BLaER1 treated with 17β-estradiol and CSF1 and Interleukin-3, amounts not matched to agents 10 nM and 100 nM (cell line): Measurements from ENCODE around the gene PRR19.

Experiments used
- H3K27ac ChIP-seq, 11 experiments: shearing (Covaris generic); formaldehyde crosslinking; 2 replicates each; pipeline ENCODE4 v1.8.1; 2022
- H3K27me3 ChIP-seq, 11 experiments: shearing (Covaris generic); formaldehyde crosslinking; 2 replicates each; pipeline ENCODE4 v1.8.1; 2022
- H3K36me3 ChIP-seq, 11 experiments: shearing (Covaris generic); formaldehyde crosslinking; 2 replicates each; pipeline ENCODE4 v1.8.1; 2022
- H3K4me1 ChIP-seq, 10 experiments: shearing (Covaris generic); formaldehyde crosslinking; 2 replicates each; pipeline ENCODE4 v1.8.1; 2022
- H3K4me2 ChIP-seq, 11 experiments: shearing (Covaris generic); formaldehyde crosslinking; 2 replicates each; pipeline ENCODE4 v1.8.1; 2022
- H3K4me3 ChIP-seq, 10 experiments: shearing (Covaris generic); formaldehyde crosslinking; 2 replicates each; pipeline ENCODE4 v1.8.1; 2022
- H3K9ac ChIP-seq, 11 experiments: shearing (Covaris generic); formaldehyde crosslinking; 2 replicates each; pipeline ENCODE4 v1.8.1; 2022
- H3K9me3 ChIP-seq, 11 experiments: shearing (Covaris generic); formaldehyde crosslinking; replicated peaks in 1 of 11; 2 replicates each; pipeline ENCODE4 v1.8.1; 2022
- H4K20me1 ChIP-seq, 11 experiments: shearing (Covaris generic); formaldehyde crosslinking; 2 replicates each; pipeline ENCODE4 v1.8.1; 2022
- Cebpa-rat ChIP-seq, 11 experiments: shearing (Covaris generic); IDR thresholded peaks; 2 replicates each; pipeline ENCODE4 v1.8.1; 2022

Gene PRR19

GRCh38 chr19:42283188-42284065 lies 18.5 kb upstream of the PRR19 start:
- no peak for TF ChIP-seq Cebpa-rat (IDR thresholded peaks at IDR 0.05)
- peak overlapping the region; percentile 93 to 100 (median 98) for H3K4me2 ChIP-seq
- no peaks in the 10 kb centered on the region for H3K27me3 ChIP-seq
- H3K4me1 ChIP-seq = peaks cover 73 to 82% (median 77%) of the 10 kb centered on the region in 10 experiments
- H3K36me3 ChIP-seq = peaks cover 15 to 19% (median 18%) of the 10 kb centered on the region in 11 experiments
- H3K27ac ChIP-seq = peak overlapping the region; percentile 83 to 95 (median 90)
- H4K20me1 ChIP-seq = peaks cover 34 to 72% (median 53%) of the 10 kb centered on the region in 11 experiments; a peak in 21 of 22 replicates
- peak overlapping the region; percentile 64 to 82 (median 74) for H3K4me3 ChIP-seq
- no peaks in the 10 kb centered on the region for H3K9me3 ChIP-seq
- H3K9ac ChIP-seq = peak overlapping the region; percentile 84 to 93 (median 89)

- H3K27me3 ChIP-seq = no peaks in the 10 kb centered on the region
- peaks cover 73 to 79% (median 77%) of the 10 kb centered on the region in 10 experiments for H3K4me1 ChIP-seq
- no peak for TF ChIP-seq Cebpa-rat (IDR thresholded peaks at IDR 0.05)
- H3K27ac ChIP-seq = peak overlapping the region; percentile 81 to 95 (median 90)
- peak overlapping the region; percentile 64 to 82 (median 74) for H3K4me3 ChIP-seq
- peaks cover 35 to 72% (median 53%) of the 10 kb centered on the region in 11 experiments for H4K20me1 ChIP-seq
- peaks cover 22 to 25% (median 24%) of the 10 kb centered on the region in 11 experiments for H3K36me3 ChIP-seq
- H3K9me3 ChIP-seq = no peaks in the 10 kb centered on the region
- H3K4me2 ChIP-seq = peak overlapping the region in 6 of 11 experiments; percentile 94 to 100 (median 98); a peak in 9 of 22 replicates
- peak overlapping the region; percentile 84 to 93 (median 89) for H3K9ac ChIP-seq
Observed at GRCh38 chr19:42284066-42284501, 17.8 kb upstream of the PRR19 start.

GRCh38 chr19:42284591-42285341 lies 17.2 kb upstream of the PRR19 start:
- Histone ChIP-seq H3K4me3 (peak overlapping the region; percentile 64 to 82 (median 74)), H3K9me3 (no peaks in the 10 kb centered on the region), H3K9ac (peak overlapping the region; percentile 83 to 91 (median 88)), H3K27me3 (no peaks in the 10 kb centered on the region), H3K4me1 (peaks cover 74 to 79% (median 78%) of the 10 kb centered on the region in 10 experiments), H4K20me1 (peaks cover 40 to 76% (median 57%) of the 10 kb centered on the region in 11 experiments), H3K27ac (peak overlapping the region; percentile 53 to 95 (median 90); a peak in 21 of 22 replicates), H3K36me3 (peaks cover 29 to 32% (median 31%) of the 10 kb centered on the region in 11 experiments), H3K4me2 (peak overlapping the region; percentile 94 to 100 (median 97))
- no peak for TF ChIP-seq Cebpa-rat (IDR thresholded peaks at IDR 0.05)

- no peak for TF ChIP-seq Cebpa-rat (IDR thresholded peaks at IDR 0.05)
- Histone ChIP-seq H4K20me1 (peaks cover 48 to 84% (median 65%) of the 10 kb centered on the region in 11 experiments), H3K9me3 (no peaks in the 10 kb centered on the region), H3K4me1 (peaks cover 75 to 86% (median 85%) of the 10 kb centered on the region in 10 experiments), H3K4me3 (peak overlapping the region; percentile 64 to 82 (median 74)), H3K9ac (peak overlapping the region; percentile 83 to 91 (median 88)), H3K27ac (peak overlapping the region; percentile 22 to 95 (median 90); a peak in 21 of 22 replicates), H3K36me3 (peaks cover 37 to 40% (median 39%) of the 10 kb centered on the region in 11 experiments), H3K4me2 (peak overlapping the region; percentile 94 to 100 (median 97)), H3K27me3 (no peaks in the 10 kb centered on the region)
Observed at GRCh38 chr19:42285541-42285941, 16.4 kb upstream of the PRR19 start.

GRCh38 chr19:42285988-42286348 lies 16.0 kb upstream of the PRR19 start:
- Histone ChIP-seq H4K20me1 (peaks cover 52 to 89% (median 69%) of the 10 kb centered on the region in 11 experiments), H3K9me3 (no peaks in the 10 kb centered on the region), H3K27me3 (no peaks in the 10 kb centered on the region), H3K36me3 (peaks cover 39 to 44% (median 43%) of the 10 kb centered on the region in 11 experiments), H3K4me2 (peak overlapping the region; percentile 94 to 100 (median 97)), H3K4me1 (peaks cover 80 to 91% (median 89%) of the 10 kb centered on the region in 10 experiments), H3K9ac (peak overlapping the region; percentile 83 to 91 (median 88)), H3K4me3 (peak overlapping the region; percentile 64 to 82 (median 74)), H3K27ac (peak overlapping the region; percentile 22 to 95 (median 90); a peak in 21 of 22 replicates)
- no peak for TF ChIP-seq Cebpa-rat (IDR thresholded peaks at IDR 0.05)

GRCh38 chr19:42286349-42287016 lies 15.4 kb upstream of the PRR19 start:
- Histone ChIP-seq H3K4me2 (peak overlapping the region; percentile 94 to 100 (median 97)), H3K27ac (peak overlapping the region; percentile 22 to 95 (median 90); a peak in 21 of 22 replicates), H3K9ac (peak overlapping the region; percentile 83 to 91 (median 88)), H3K4me3 (peak overlapping the region; percentile 64 to 82 (median 74)), H3K36me3 (peaks cover 44 to 49% (median 48%) of the 10 kb centered on the region in 11 experiments), H3K9me3 (no peaks in the 10 kb centered on the region), H4K20me1 (peaks cover 58 to 89% (median 72%) of the 10 kb centered on the region in 11 experiments), H3K4me1 (peaks cover 79 to 91% (median 88%) of the 10 kb centered on the region in 10 experiments), H3K27me3 (no peaks in the 10 kb centered on the region)
- TF ChIP-seq Cebpa-rat (IDR thresholded peaks at IDR 0.05) = no peak

- Histone ChIP-seq H3K9me3 (no peaks in the 10 kb centered on the region), H4K20me1 (peaks cover 65 to 89% (median 76%) of the 10 kb centered on the region in 11 experiments), H3K27ac (peak overlapping the region in 10 of 11 experiments; percentile 20 to 95 (median 55); a peak in 17 of 22 replicates), H3K36me3 (peaks cover 50 to 57% (median 56%) of the 10 kb centered on the region in 11 experiments), H3K4me2 (peak overlapping the region; percentile 94 to 100 (median 97)), H3K27me3 (no peaks in the 10 kb centered on the region), H3K4me3 (peak overlapping the region in 7 of 10 experiments; percentile 23 to 82 (median 46); a peak in 10 of 20 replicates), H3K9ac (peak overlapping the region; percentile 15 to 89 (median 59); a peak in 17 of 22 replicates), H3K4me1 (peaks cover 72 to 86% (median 83%) of the 10 kb centered on the region in 10 experiments)
- TF ChIP-seq Cebpa-rat (IDR thresholded peaks at IDR 0.05) = no peak
Observed at GRCh38 chr19:42287017-42287826, 14.7 kb upstream of the PRR19 start.
